ENCODE data around the gene FRRS1.

GRCh38 chr1:99782920-99783319 is 16.5 kb upstream of the FRRS1 start:
- TF ChIP-seq POLR2AphosphoS5 (IDR thresholded peaks at IDR 0.05; ENCODE audit: low read length), result no peak
- no peak for TF ChIP-seq CTCF (IDR thresholded peaks at IDR 0.05 in 2 of 3, conservative IDR thresholded peaks at IDR 0.05 in 1 of 3; ENCODE audit: control insufficient read depth in 2 of 3, extremely low read depth in 1 of 3, insufficient read depth in 1 of 3, low read depth in 3 of 3, low read length in 3 of 3)
- no peak for TF ChIP-seq TAF1 (IDR thresholded peaks at IDR 0.05; ENCODE audit: borderline replicate concordance, low read depth, low read length)
- TF ChIP-seq CEBPZ (IDR thresholded peaks at IDR 0.05; ENCODE audit: low read depth, low read length), result no peak
- no peak for TF ChIP-seq ESRRA (IDR thresholded peaks at IDR 0.05; ENCODE audit: low read length)
- TF ChIP-seq SIX5 (IDR thresholded peaks at IDR 0.05; ENCODE audit: low read depth, low read length, severe bottlenecking), result no peak
- TF ChIP-seq ASH2L (IDR thresholded peaks at IDR 0.05; ENCODE audit: borderline replicate concordance, low read depth), result no peak
